Activated naive CD4-positive, alpha-beta T cell treated with anti-CD3 and anti-CD28 coated beads, Interleukin-2, amount 50 U/mL, for 24 hours (primary cell): ENCODE data around the gene TM2D1.
A peak's percentile ranks its signal among the peaks of the same experiment; 100 is the strongest.
"Not testable (repeated sequence)": the region's sequence is repeated elsewhere in the genome, so short reads cannot be mapped to it uniquely, and the experiment has no call there.

ENCODE experiments used
- H3K27ac Mint-ChIP-seq: one replicate; pipeline ENCODE4 v1.8.0; 2021; ENCODE audit warnings: mild to moderate bottlenecking, mixed read lengths
- H3K27me3 Mint-ChIP-seq: one replicate; pipeline ENCODE4 v1.8.0; 2021; ENCODE audit warnings: mixed read lengths
- H3K36me3 Mint-ChIP-seq: one replicate; pipeline ENCODE4 v1.8.0; 2021; ENCODE audit warnings: mixed read lengths
- H3K4me1 Mint-ChIP-seq: one replicate; pipeline ENCODE4 v1.8.0; 2021; ENCODE audit warnings: mixed read lengths
- H3K4me3 Mint-ChIP-seq: one replicate; pipeline ENCODE4 v1.8.0; 2021; ENCODE audit warnings: mild to moderate bottlenecking, mixed read lengths
- H3K9me3 Mint-ChIP-seq: one replicate; pipeline ENCODE4 v1.8.0; 2021; ENCODE audit warnings: mixed read lengths

The TM2D1 gene

GRCh38 chr1:61680500-61680899 lies 44.4 kb downstream of the TM2D1 start:
- Mint-ChIP-seq H3K9me3 (no peaks in the 10 kb centered on the region), H3K36me3 (peaks cover 7% of the 10 kb centered on the region), H3K27ac (peak overlapping the region; percentile 4), H3K27me3 (no peaks in the 10 kb centered on the region), H3K4me3 (no peak overlapping the region), H3K4me1 (no peaks in the 10 kb centered on the region)

DNA sequence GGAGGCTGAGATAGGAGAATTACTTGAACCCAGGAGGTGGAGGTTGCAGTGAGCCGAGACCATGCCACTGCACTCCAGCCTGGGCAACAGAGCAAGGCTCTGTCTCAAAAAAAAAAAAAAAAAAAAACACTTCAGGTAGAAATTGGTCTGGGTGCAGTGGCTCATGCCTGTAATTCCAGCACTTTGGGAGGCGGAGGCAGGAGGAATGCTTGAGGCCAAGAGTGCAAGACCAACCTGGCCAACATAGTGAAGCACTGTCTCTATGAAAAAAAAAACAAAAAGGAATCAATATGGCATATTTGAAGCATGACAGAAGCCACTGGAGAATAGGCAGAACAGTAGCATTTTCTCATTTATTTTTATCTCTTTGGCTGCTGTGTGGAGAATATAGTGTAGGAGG lies 48.1 kb downstream of the TM2D1 start:
- not testable (repeated sequence) for H3K9me3 Mint-ChIP-seq, H3K4me1 Mint-ChIP-seq, H3K4me3 Mint-ChIP-seq, H3K36me3 Mint-ChIP-seq, H3K27ac Mint-ChIP-seq, H3K27me3 Mint-ChIP-seq

- no peaks in the 10 kb centered on the region for H3K9me3 Mint-ChIP-seq
Measured at GRCh38 chr1:61674221-61674620, 50.7 kb downstream of the TM2D1 start.

GRCh38 chr1:61672376-61672775 lies 52.6 kb downstream of the TM2D1 start:
- Mint-ChIP-seq H3K9me3 (no peaks in the 10 kb centered on the region), H3K27ac (no peak overlapping the region), H3K36me3 (peaks cover 5% of the 10 kb centered on the region), H3K4me1 (no peaks in the 10 kb centered on the region), H3K27me3 (no peaks in the 10 kb centered on the region), H3K4me3 (no peak overlapping the region)

More at GRCh38 chr1:61674221-61674620, 50.7 kb downstream of the TM2D1 start:
- Mint-ChIP-seq H3K4me3 (no peak overlapping the region), H3K27me3 (no peaks in the 10 kb centered on the region), H3K36me3 (peaks cover 4% of the 10 kb centered on the region), H3K27ac (no peak overlapping the region), H3K4me1 (no peaks in the 10 kb centered on the region)

- Mint-ChIP-seq H3K4me3 (no peak overlapping the region), H3K27me3 (no peaks in the 10 kb centered on the region)
Measured at GRCh38 chr1:61670445-61670844, 54.5 kb downstream of the TM2D1 start.

GRCh38 chr1:61670016-61670415 lies 54.9 kb downstream of the TM2D1 start:
- H3K27me3 Mint-ChIP-seq: no peaks in the 10 kb centered on the region
- no peaks in the 10 kb centered on the region for H3K9me3 Mint-ChIP-seq
- H3K4me3 Mint-ChIP-seq: no peak overlapping the region
- peaks cover 7% of the 10 kb centered on the region for H3K36me3 Mint-ChIP-seq
- H3K4me1 Mint-ChIP-seq: no peaks in the 10 kb centered on the region
- H3K27ac Mint-ChIP-seq: no peak overlapping the region

More at GRCh38 chr1:61670445-61670844, 54.5 kb downstream of the TM2D1 start:
- Mint-ChIP-seq H3K36me3 (peaks cover 7% of the 10 kb centered on the region), H3K4me1 (no peaks in the 10 kb centered on the region), H3K9me3 (no peaks in the 10 kb centered on the region), H3K27ac (no peak overlapping the region)

GRCh38 chr1:61659061-61659460 lies 65.9 kb downstream of the TM2D1 start:
- no peaks in the 10 kb centered on the region for H3K9me3 Mint-ChIP-seq
- H3K27me3 Mint-ChIP-seq: no peaks in the 10 kb centered on the region
- peaks cover 2% of the 10 kb centered on the region for H3K36me3 Mint-ChIP-seq
- H3K4me3 Mint-ChIP-seq: no peak overlapping the region
- no peak overlapping the region for H3K27ac Mint-ChIP-seq
- H3K4me1 Mint-ChIP-seq: no peaks in the 10 kb centered on the region

DNA sequence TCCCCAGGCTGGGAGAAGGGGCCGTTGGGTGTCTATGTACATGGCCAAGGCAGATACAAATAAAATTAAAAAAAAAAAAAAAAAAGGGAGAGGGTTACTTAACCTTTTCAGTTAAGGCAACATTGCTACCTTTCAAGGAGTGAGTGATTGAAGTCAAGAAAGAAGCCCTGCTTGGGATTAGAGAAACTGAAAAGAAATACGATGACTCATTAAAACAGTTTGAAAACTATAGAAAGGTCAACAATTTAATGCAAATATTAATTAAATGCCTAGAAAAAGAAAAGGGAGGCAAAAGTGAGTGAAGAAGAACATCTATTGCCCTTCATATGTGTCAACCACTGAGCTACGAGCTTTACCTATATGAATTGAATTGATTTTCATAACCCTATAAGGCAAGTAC lies 69.5 kb downstream of the TM2D1 start:
- Mint-ChIP-seq H3K9me3 (no peaks in the 10 kb centered on the region), H3K4me1 (no peaks in the 10 kb centered on the region), H3K27me3 (no peaks in the 10 kb centered on the region), H3K36me3 (peaks cover 2% of the 10 kb centered on the region), H3K4me3 (no peak overlapping the region), H3K27ac (no peak overlapping the region)

DNA sequence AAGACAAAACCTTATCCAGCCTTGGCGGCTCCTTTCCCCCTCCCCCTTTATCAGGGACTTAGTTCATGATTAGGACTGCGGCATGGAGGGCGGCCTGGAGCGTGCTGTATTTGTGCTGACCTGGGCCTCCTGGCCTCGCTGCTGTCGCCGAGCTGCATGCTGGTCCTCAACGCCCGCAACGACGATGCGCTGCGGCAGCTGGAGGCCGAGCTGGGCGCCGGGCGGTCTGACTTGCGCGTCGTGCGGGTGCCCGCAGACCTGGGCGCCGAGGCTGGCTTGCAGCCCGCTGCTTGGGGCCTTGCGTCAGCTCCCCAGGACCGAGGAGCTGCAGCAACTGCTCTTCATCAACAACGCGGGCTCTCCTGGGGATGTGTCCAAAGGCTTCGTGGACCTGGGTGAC lies 70.9 kb downstream of the TM2D1 start:
- peaks cover 2% of the 10 kb centered on the region for H3K36me3 Mint-ChIP-seq

DNA sequence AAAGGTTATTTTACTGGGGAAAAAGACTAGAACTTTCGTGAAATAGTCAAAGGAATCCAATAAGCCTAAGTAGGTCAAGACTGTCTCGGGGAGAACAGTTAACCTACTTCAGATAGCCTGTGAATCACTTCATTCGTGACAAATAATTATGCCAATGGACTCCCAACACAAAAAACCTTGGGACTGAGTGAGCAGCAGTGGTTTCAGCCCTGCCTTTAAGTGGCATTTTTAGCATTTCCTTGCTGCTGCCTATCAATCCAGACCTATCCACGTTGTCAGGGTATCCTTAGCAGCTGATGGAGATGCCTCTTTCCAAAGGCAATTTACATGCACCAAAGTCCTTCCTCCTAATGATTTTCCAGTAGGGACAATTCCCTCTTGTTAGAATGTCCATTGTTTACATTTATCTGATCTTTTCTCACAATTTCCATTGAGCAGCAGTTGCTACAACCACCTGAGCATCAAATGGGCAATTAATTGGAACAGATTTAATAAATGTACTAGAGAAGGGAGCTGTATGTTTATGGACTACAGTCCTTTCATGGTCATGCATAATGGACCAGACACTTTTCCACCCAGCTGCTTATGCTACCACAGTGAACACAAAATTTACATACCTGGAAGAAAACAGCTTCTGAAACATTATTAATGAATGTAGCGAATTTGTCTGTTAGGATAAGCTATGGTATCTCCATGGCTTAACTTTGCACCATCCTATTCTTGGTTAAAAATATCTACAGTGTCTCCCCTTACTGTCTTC lies 75.8 kb downstream of the TM2D1 start:
- Mint-ChIP-seq H3K9me3 (no peaks in the 10 kb centered on the region), H3K27me3 (no peaks in the 10 kb centered on the region), H3K4me1 (no peaks in the 10 kb centered on the region), H3K27ac (no peak overlapping the region), H3K36me3 (no peaks in the 10 kb centered on the region), H3K4me3 (no peak overlapping the region)

More for the DNA sequence above, 70.9 kb downstream of the TM2D1 start:
- H3K4me1 Mint-ChIP-seq: no peaks in the 10 kb centered on the region
- H3K4me3 Mint-ChIP-seq: no peak overlapping the region
- no peak overlapping the region for H3K27ac Mint-ChIP-seq
- H3K9me3 Mint-ChIP-seq: no peaks in the 10 kb centered on the region
- H3K27me3 Mint-ChIP-seq: no peaks in the 10 kb centered on the region

- Mint-ChIP-seq H3K4me1 (no peaks in the 10 kb centered on the region), H3K27me3 (no peaks in the 10 kb centered on the region), H3K9me3 (no peaks in the 10 kb centered on the region), H3K4me3 (no peak overlapping the region), H3K27ac (no peak overlapping the region), H3K36me3 (no peaks in the 10 kb centered on the region)
Measured at GRCh38 chr1:61647142-61647541, 77.8 kb downstream of the TM2D1 start.

- H3K27me3 Mint-ChIP-seq: no peaks in the 10 kb centered on the region
- no peak overlapping the region for H3K27ac Mint-ChIP-seq
- no peaks in the 10 kb centered on the region for H3K9me3 Mint-ChIP-seq
- H3K36me3 Mint-ChIP-seq: no peaks in the 10 kb centered on the region
- no peak overlapping the region for H3K4me3 Mint-ChIP-seq
- peaks cover 12% of the 10 kb centered on the region for H3K4me1 Mint-ChIP-seq
Measured at GRCh38 chr1:61645476-61645875, 79.5 kb downstream of the TM2D1 start.

DNA sequence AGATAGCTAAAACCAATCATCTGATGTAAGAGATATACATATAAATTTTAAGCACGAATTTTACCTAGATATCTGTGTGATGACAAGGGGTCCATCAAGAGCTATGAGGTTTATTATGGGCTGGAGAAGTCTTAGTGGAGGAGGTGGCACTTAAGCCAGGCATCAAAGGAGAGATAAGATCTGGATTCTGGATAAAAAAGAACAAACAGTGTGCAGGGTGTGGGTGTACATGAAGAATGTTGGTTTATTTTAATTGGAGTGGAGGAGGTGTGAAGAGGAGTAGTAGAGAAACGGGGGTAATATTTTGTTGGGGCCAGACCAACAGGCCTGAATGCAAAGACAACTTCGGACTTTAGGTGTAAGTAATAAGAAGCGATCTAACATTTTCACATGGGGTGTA lies 80.6 kb downstream of the TM2D1 start:
- H3K9me3 Mint-ChIP-seq: no peaks in the 10 kb centered on the region
- no peak overlapping the region for H3K4me3 Mint-ChIP-seq
- H3K27me3 Mint-ChIP-seq: no peaks in the 10 kb centered on the region
- no peak overlapping the region for H3K27ac Mint-ChIP-seq
- H3K36me3 Mint-ChIP-seq: no peaks in the 10 kb centered on the region
- peaks cover 12% of the 10 kb centered on the region for H3K4me1 Mint-ChIP-seq

DNA sequence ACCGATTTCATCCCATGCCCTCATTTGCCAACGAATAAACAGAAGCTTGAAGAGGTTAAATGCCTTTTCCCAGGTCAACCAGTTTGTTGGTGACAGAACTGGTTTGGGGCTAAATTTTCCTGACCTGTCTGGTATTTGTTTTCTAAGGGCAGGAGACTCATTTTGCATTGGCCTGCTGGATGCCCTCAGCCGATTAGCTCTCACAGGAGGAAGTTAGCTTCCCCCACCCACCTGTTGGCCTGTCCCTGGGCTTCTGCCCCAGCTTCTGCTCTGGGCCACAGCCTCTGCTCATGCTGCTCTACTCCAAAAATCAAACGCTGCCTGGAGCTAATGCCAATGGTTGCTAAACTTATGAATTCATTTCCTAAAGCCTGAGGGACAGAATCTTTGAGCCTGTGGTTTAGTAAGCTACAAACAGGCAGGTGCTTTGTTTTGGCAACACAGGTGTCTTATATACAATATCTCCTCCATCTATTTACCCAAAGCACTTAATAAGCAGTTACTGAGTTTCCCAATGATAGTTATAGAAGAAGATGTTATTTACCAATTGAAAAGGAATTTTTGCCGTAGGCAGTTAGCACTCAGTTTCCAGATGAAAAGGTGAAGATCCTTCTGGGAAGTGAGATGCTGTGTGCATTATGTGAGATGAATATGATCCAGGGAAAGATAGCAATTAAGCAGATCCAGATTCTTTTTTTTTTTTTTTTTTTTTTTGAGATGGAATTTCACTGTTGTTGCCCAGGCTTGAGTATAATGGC lies 82.3 kb downstream of the TM2D1 start:
- no peak overlapping the region for H3K27ac Mint-ChIP-seq
- H3K27me3 Mint-ChIP-seq: no peaks in the 10 kb centered on the region
- no peak overlapping the region for H3K4me3 Mint-ChIP-seq
- H3K9me3 Mint-ChIP-seq: no peaks in the 10 kb centered on the region
- H3K4me1 Mint-ChIP-seq: peaks cover 12% of the 10 kb centered on the region
- H3K36me3 Mint-ChIP-seq: no peaks in the 10 kb centered on the region

GRCh38 chr1:61641578-61642336 lies 83.2 kb downstream of the TM2D1 start:
- no peaks in the 10 kb centered on the region for H3K36me3 Mint-ChIP-seq
- peak overlapping the region; percentile 9 for H3K27ac Mint-ChIP-seq
- H3K4me1 Mint-ChIP-seq: peaks cover 12% of the 10 kb centered on the region
- H3K27me3 Mint-ChIP-seq: no peaks in the 10 kb centered on the region
- no peaks in the 10 kb centered on the region for H3K9me3 Mint-ChIP-seq
- peak overlapping the region; percentile 77 for H3K4me3 Mint-ChIP-seq
